Hepatocyte (in vitro differentiated cells): Measurements from ENCODE around the gene EAF1. TPM values are rescaled to one million over a fixed set of nuclear protein-coding genes. Genes with fewer than 3 reads are reported as not detected.

Experiments used
- DNase-seq: peaks from one replicate; pipeline ENCODE4 v3.0.0-alpha.2; 2016; ENCODE audit warnings: low spot score
- H2AFZ ChIP-seq: fragments of 200-600 bp; sonication (generic); 2 replicates; pipeline ENCODE4 v1.6.0; 2016; ENCODE audit warnings: antibody characterized with exemption, mild to moderate bottlenecking
- H3K27ac ChIP-seq: fragments of 200-600 bp; sonication (generic); 2 replicates; pipeline ENCODE4 v1.5.1; 2016; ENCODE audit warnings: mild to moderate bottlenecking
- H3K27me3 ChIP-seq: fragments of 200-600 bp; sonication (generic); 2 replicates; pipeline ENCODE4 v1.6.1; 2016
- H3K36me3 ChIP-seq: fragments of 200-600 bp; sonication (generic); replicated peaks from 2 replicates; pipeline ENCODE4 v1.5.1; 2016; ENCODE audit warnings: low read depth; ENCODE audit not compliant: insufficient read depth
- H3K4me1 ChIP-seq: fragments of 200-600 bp; sonication (generic); 2 replicates; pipeline ENCODE4 v1.5.1; 2016; ENCODE audit warnings: mild to moderate bottlenecking, moderate library complexity; ENCODE audit not compliant: insufficient read depth
- H3K4me2 ChIP-seq: fragments of 200-600 bp; sonication (generic); 2 replicates; pipeline ENCODE4 v1.6.0; 2016
- H3K4me3 ChIP-seq: fragments of 200-600 bp; sonication (generic); 2 replicates; pipeline ENCODE4 v1.5.1; 2016; ENCODE audit warnings: mild to moderate bottlenecking
- H3K79me2 ChIP-seq: fragments of 200-600 bp; sonication (generic); 2 replicates; pipeline ENCODE4 v1.6.0; 2017; ENCODE audit warnings: mild to moderate bottlenecking
- H3K9me2 ChIP-seq: fragments of 200-600 bp; sonication (generic); replicated peaks from 2 replicates; pipeline ENCODE4 v1.6.0; 2017; ENCODE audit warnings: mild to moderate bottlenecking; ENCODE audit not compliant: insufficient read depth
- H3K9me3 ChIP-seq: fragments of 200-600 bp; sonication (generic); 2 replicates; pipeline ENCODE4 v1.5.1; 2016; ENCODE audit warnings: low read depth, mild to moderate bottlenecking
- H4K20me1 ChIP-seq: fragments of 200-600 bp; sonication (generic); 2 replicates; pipeline ENCODE4 v1.6.0; 2016; ENCODE audit warnings: mild to moderate bottlenecking; ENCODE audit not compliant: insufficient read depth, poor library complexity, severe bottlenecking
- CTCF ChIP-seq: fragments of 200-600 bp; sonication (generic); IDR thresholded peaks from 2 replicates; pipeline ENCODE4 v1.5.1; 2016; ENCODE audit warnings: antibody characterized with exemption, mild to moderate bottlenecking; ENCODE audit not compliant: poor library complexity
- EZH2 ChIP-seq: fragments of 200-600 bp; sonication (generic); IDR thresholded peaks from 2 replicates; pipeline ENCODE4 v1.6.1; 2016; ENCODE audit warnings: antibody characterized with exemption, mild to moderate bottlenecking, borderline replicate concordance
- EZH2phosphoT487 ChIP-seq: fragments of 200-600 bp; sonication (generic); IDR thresholded peaks from one replicate; pipeline ENCODE4 v1.6.1; 2018; ENCODE audit warnings: antibody characterized with exemption, mild to moderate bottlenecking, low read depth, moderate library complexity; ENCODE audit not compliant: unreplicated experiment, severe bottlenecking
- WGBS: methylation state at CpG from one replicate; pipeline ENCODE4 v1.1.6; 2016; ENCODE audit warnings: low lambda C conversion rate; ENCODE audit errors: missing lambda C conversion rate; 5-methylcytosine and 5-hydroxymethylcytosine counted together
- polyA plus RNA-seq: library from polyadenylated mRNA; unstranded; fragments of >200 nt; fragmentation: Nextera tagmentation; extraction: Ambion mirVana; gene quantifications from 2 replicates; pipeline ENCODE4 v1.2.1, GENCODE V29; 2016
- total RNA-seq: library from RNA; depleted of rRNA; stranded (reverse); fragments of >200 nt; gene quantifications from 2 replicates; pipeline ENCODE4 v1.2.3, GENCODE V29; 2014

Gene EAF1
- total and polyA plus RNA-seq, 2 experiments from 2014 or later = 9.2 to 28.8 TPM

DNA sequence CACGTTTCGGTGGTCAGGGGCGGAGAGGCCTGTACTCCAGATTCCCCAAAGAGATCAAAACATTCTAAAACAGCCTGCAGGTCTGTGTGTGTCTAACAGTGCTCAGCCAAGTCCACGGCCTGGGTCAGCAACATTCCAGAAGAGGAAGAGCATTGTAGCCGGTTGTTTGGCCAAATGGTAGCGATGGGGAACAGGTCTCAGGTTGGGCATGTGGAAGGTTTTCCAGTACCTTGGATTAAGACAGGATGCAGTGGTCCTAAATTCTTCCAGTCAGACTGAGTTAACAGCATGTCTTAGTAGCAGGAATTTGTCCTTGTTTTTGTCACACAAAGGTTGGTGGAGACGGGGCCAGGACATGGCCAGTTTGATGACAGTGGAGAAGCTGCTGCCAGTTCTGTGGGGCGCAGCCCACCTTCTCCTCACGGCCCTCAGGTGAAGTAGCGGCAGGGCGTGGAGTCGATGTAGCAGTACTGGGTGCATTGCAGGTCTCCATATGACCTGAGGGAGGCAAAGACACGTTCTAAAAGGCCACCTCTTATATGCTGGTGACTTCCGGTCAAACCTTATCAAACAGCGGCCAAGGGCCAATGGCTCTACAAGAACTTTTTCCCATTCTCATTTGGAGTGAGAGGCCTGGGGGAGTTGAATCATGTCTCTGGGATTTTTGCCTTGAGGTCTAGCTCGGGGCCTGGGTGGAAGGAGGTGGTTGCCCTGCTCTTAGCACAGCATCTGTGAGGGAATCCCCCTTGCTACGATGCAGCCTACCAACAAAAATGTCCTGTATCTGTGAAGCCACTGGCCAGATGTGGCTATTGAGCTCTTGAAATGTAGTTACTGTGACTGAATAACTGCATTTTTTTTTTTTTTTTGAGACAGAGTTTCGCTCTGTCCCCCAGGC is 24.1 kb downstream of the EAF1 start:
- no peak for DNase-seq

GRCh38 chr3:15452156-15452555 is 24.8 kb downstream of the EAF1 start:
- Histone ChIP-seq H2AFZ (no peak overlapping the region), H3K79me2 (no peaks in the 10 kb centered on the region), H3K27me3 (no peaks in the 10 kb centered on the region), H3K4me3 (no peak overlapping the region), H4K20me1 (no peaks in the 10 kb centered on the region), H3K27ac (no peak overlapping the region), H3K4me1 (no peaks in the 10 kb centered on the region), H3K4me2 (no peak overlapping the region), H3K9me3 (no peaks in the 10 kb centered on the region), H3K9me2 (no peaks in the 10 kb centered on the region), H3K36me3 (no peaks in the 10 kb centered on the region)
- TF ChIP-seq EZH2 = no peak
- TF ChIP-seq CTCF = no peak
- TF ChIP-seq EZH2phosphoT487 = no peak
- no peak for DNase-seq
- 84% methylated on average over 9 of the region's 9 CpGs for WGBS

More for the DNA sequence above, 24.1 kb downstream of the EAF1 start:
- H3K4me3 ChIP-seq = no peak overlapping the region
- no peaks in the 10 kb centered on the region for H3K9me3 ChIP-seq
- H3K27me3 ChIP-seq = no peaks in the 10 kb centered on the region
- no peaks in the 10 kb centered on the region for H3K36me3 ChIP-seq
- 90% methylated on average over 18 of the region's 18 CpGs for WGBS
- no peak overlapping the region for H2AFZ ChIP-seq
- H3K4me1 ChIP-seq = no peaks in the 10 kb centered on the region
- H3K27ac ChIP-seq = no peak overlapping the region
- no peak for TF ChIP-seq EZH2phosphoT487
- no peak for TF ChIP-seq CTCF
- no peak for TF ChIP-seq EZH2
- no peak overlapping the region for H3K4me2 ChIP-seq
- no peaks in the 10 kb centered on the region for H4K20me1 ChIP-seq
- no peaks in the 10 kb centered on the region for H3K9me2 ChIP-seq
- H3K79me2 ChIP-seq = no peaks in the 10 kb centered on the region

DNA sequence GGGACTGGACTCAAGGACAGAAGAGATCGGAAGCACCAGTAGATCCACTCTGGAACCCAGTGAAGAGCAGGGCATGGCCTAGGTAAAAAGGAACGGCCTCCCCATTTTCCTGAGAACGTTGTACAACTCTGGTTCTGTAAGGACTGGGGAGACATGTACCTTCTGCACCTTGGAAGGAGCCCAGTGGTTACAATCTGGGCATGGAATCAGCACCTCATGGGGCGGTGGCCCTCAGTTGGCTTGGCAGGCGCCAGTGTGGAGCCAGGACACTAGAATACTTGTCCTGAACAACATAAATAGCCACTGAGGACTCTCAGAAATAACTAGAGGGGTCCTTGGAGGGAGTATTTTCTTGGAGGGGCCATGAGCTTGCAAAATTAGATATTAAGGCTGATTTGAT is 25.6 kb downstream of the EAF1 start:
- no peak for DNase-seq
- H3K27ac ChIP-seq = no peak overlapping the region
- no peaks in the 10 kb centered on the region for H3K79me2 ChIP-seq
- H3K4me3 ChIP-seq = no peak overlapping the region
- H3K36me3 ChIP-seq = no peaks in the 10 kb centered on the region
- H3K27me3 ChIP-seq = no peaks in the 10 kb centered on the region
- TF ChIP-seq CTCF (no peak), EZH2 (no peak), EZH2phosphoT487 (no peak)
- H4K20me1 ChIP-seq = no peaks in the 10 kb centered on the region
- no peaks in the 10 kb centered on the region for H3K9me2 ChIP-seq
- H3K4me1 ChIP-seq = no peaks in the 10 kb centered on the region
- no peak overlapping the region for H3K4me2 ChIP-seq
- WGBS = 95% methylated on average over 5 of the region's 5 CpGs
- no peaks in the 10 kb centered on the region for H3K9me3 ChIP-seq
- no peak overlapping the region for H2AFZ ChIP-seq
